Keratinocyte (primary cell): ENCODE measurements around the gene MMP24OS. TPM values are rescaled to one million over a fixed set of nuclear protein-coding genes. Genes with fewer than 3 reads are reported as not detected.

Experiments
- DNase-seq: peaks from one replicate; pipeline ENCODE4 v3.0.0-alpha.2; 2011; ENCODE audit warnings: low read depth, missing footprints, low spot score
- FAIRE-seq: peaks from 2 replicates; lab custom pipeline; 2011; peaks lifted over from hg19 to GRCh38; lab: Jason Lieb, UNC
- H2AFZ ChIP-seq: 2 replicates; pipeline ENCODE4 v1.6.0; 2012; ENCODE audit warnings: low read length, control low read depth, inconsistent platforms; ENCODE audit not compliant: control insufficient read depth
- H3K27ac ChIP-seq: 2 replicates; pipeline ENCODE4 v1.5.1; 2011; ENCODE audit warnings: low read length; ENCODE audit not compliant: control insufficient read depth, insufficient read depth
- H3K27me3 ChIP-seq: 3 replicates; pipeline ENCODE4 v1.6.0; 2011; ENCODE audit warnings: low read length; ENCODE audit not compliant: control insufficient read depth, insufficient read depth; ENCODE audit errors: extremely low read depth
- H3K36me3 ChIP-seq, 2 experiments: 2 replicates in 1 of 2; 3 replicates in 1 of 2; pipeline ENCODE4 v1.5.1; 2011; ENCODE audit warnings: low read length in 2 of 2, mild to moderate bottlenecking in 1 of 2; ENCODE audit not compliant: control insufficient read depth in 2 of 2, insufficient read depth in 2 of 2; ENCODE audit errors: extremely low read depth in 1 of 2
- H3K4me1 ChIP-seq: 3 replicates; pipeline ENCODE4 v1.5.1; 2011; ENCODE audit warnings: low read length; ENCODE audit not compliant: control insufficient read depth, insufficient read depth; ENCODE audit errors: extremely low read depth
- H3K4me2 ChIP-seq: 3 replicates; pipeline ENCODE4 v1.6.0; 2011; ENCODE audit warnings: low read depth, low read length; ENCODE audit not compliant: control insufficient read depth, insufficient read depth; ENCODE audit errors: extremely low read depth
- H3K4me3 ChIP-seq, 3 experiments: fragments of 200-600 bp in 1 of 3; sonication (generic) in 1 of 3; 2 replicates in 2 of 3; 3 replicates in 1 of 3; pipeline ENCODE4 v1.5.1; 2011 to 2016; ENCODE audit warnings: low read length in 3 of 3, mild to moderate bottlenecking in 3 of 3, control low read depth in 2 of 3, inconsistent platforms in 1 of 3, low read depth in 1 of 3, mixed read lengths in 1 of 3, mixed run types in 1 of 3, moderate library complexity in 1 of 3; ENCODE audit not compliant: control insufficient read depth in 2 of 3, insufficient read depth in 2 of 3; ENCODE audit errors: extremely low read depth in 1 of 3
- H3K79me2 ChIP-seq: 2 replicates; pipeline ENCODE4 v1.6.0; 2012; ENCODE audit warnings: low read length; ENCODE audit not compliant: control insufficient read depth, insufficient read depth
- H3K9ac ChIP-seq: 3 replicates; pipeline ENCODE4 v1.6.0; 2011; ENCODE audit warnings: low read length; ENCODE audit not compliant: control insufficient read depth, insufficient read depth; ENCODE audit errors: extremely low read depth
- H3K9me1 ChIP-seq: 3 replicates; pipeline ENCODE4 v1.6.0; 2011; ENCODE audit warnings: low read length; ENCODE audit not compliant: control insufficient read depth, insufficient read depth; ENCODE audit errors: extremely low read depth
- H3K9me3 ChIP-seq: 2 replicates; pipeline ENCODE4 v1.5.1; 2012; ENCODE audit warnings: low read depth, low read length; ENCODE audit not compliant: control insufficient read depth
- H4K20me1 ChIP-seq: 3 replicates; pipeline ENCODE4 v1.6.0; 2011; ENCODE audit warnings: low read length; ENCODE audit not compliant: control insufficient read depth, insufficient read depth; ENCODE audit errors: extremely low read depth
- EZH2 ChIP-seq: IDR thresholded peaks from one replicate; pipeline ENCODE4 v1.6.1; 2012; ENCODE audit warnings: inconsistent platforms, mild to moderate bottlenecking, low read length, moderate library complexity
- dilution Hi-C: fragments of 300-500 bp; cut with MboI; formaldehyde crosslinking; loops from one replicate; pipeline ENCODE4 v1.7.0; 2020; ENCODE audit warnings: low sequenced_read_pairs; ENCODE audit not compliant: extremely low pct_ligation_motif_present
- polyA plus RNA-seq, 5 experiments: library from polyadenylated mRNA; depleted of rRNA in 3 of 5; stranded (reverse) in 3 of 5; stranded (forward) in 1 of 5; unstranded in 1 of 5; fragments of >200 nt; gene quantifications; 1 replicate in 1 of 5; 2 replicates in 3 of 5; 3 replicates in 1 of 5; pipeline versions ENCODE4 v1.2.1 to v1.2.3, GENCODE V29; 2011 to 2012; ENCODE audit warnings: missing spikeins in 2 of 5, low read depth in 1 of 5, low replicate concordance in 1 of 5
- TF ChIP-seq, protein P1 (sequence below), 3 experiments: IDR thresholded peaks in 1 of 3; conservative IDR thresholded peaks in 1 of 3; optimal IDR thresholded peaks in 1 of 3; 2 replicates in 2 of 3; 3 replicates in 1 of 3; pipeline versions ENCODE3 to v1.5.1; 2011; ENCODE audit warnings: low read length in 3 of 3, mild to moderate bottlenecking in 3 of 3, moderate library complexity in 2 of 3, control low read depth in 1 of 3, inconsistent platforms in 1 of 3; ENCODE audit not compliant: insufficient read depth in 2 of 3; ENCODE audit errors: extremely low read depth in 1 of 3

The MMP24OS gene
- polyA plus RNA-seq, 1 donor (not counting 4 experiments of a cell fraction or from before 2014, with no cell fraction given), result 19.5 TPM

DNA sequence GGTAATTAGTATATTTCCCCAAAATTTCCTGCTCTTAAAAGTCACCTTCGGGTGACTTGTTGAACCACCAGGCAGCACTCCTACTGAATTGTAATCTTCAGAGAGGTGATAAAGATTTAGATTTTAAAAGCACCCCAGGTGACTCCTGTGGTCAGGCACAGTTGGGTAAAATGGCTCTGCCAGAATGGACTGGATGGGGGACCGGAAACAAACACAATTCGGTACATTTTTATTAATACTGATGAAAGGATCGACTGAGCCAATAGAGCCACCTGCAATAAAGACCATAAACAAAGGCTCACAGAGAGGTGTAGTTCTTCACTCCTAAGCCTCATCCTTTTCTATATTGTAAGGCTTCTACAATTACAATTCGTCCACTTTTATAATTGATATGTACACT, 33.9 kb upstream of the MMP24OS start:
- no peak for TF ChIP-seq EZH2
- TF ChIP-seq, protein P1, sequence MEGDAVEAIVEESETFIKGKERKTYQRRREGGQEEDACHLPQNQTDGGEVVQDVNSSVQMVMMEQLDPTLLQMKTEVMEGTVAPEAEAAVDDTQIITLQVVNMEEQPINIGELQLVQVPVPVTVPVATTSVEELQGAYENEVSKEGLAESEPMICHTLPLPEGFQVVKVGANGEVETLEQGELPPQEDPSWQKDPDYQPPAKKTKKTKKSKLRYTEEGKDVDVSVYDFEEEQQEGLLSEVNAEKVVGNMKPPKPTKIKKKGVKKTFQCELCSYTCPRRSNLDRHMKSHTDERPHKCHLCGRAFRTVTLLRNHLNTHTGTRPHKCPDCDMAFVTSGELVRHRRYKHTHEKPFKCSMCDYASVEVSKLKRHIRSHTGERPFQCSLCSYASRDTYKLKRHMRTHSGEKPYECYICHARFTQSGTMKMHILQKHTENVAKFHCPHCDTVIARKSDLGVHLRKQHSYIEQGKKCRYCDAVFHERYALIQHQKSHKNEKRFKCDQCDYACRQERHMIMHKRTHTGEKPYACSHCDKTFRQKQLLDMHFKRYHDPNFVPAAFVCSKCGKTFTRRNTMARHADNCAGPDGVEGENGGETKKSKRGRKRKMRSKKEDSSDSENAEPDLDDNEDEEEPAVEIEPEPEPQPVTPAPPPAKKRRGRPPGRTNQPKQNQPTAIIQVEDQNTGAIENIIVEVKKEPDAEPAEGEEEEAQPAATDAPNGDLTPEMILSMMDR (optimal IDR thresholded peaks at IDR 0.05 in 1 of 3, IDR thresholded peaks at IDR 0.05 in 1 of 3, conservative IDR thresholded peaks at IDR 0.05 in 1 of 3; ENCODE audit: extremely low read depth in 1 of 3, insufficient read depth in 2 of 3, low read length in 3 of 3), result no peak
- Histone ChIP-seq H4K20me1 (no peaks in the 10 kb centered on the region), H3K79me2 (no peaks in the 10 kb centered on the region), H3K27me3 (no peaks in the 10 kb centered on the region), H3K27ac (peak overlapping the region; percentile 74), H3K4me2 (peak overlapping the region; percentile 43), H3K36me3 (peaks cover 0 to 6% of the 10 kb centered on the region in 2 experiments), H3K9me1 (no peaks in the 10 kb centered on the region), H3K9me3 (no peaks in the 10 kb centered on the region), H3K4me1 (peaks cover 69% of the 10 kb centered on the region), H2AFZ (no peak overlapping the region), H3K4me3 (no peak overlapping the region), H3K9ac (peak overlapping the region; percentile 38)
- no peak for FAIRE-seq
- dilution Hi-C loops, result no loop called here
- no peak for DNase-seq

DNA sequence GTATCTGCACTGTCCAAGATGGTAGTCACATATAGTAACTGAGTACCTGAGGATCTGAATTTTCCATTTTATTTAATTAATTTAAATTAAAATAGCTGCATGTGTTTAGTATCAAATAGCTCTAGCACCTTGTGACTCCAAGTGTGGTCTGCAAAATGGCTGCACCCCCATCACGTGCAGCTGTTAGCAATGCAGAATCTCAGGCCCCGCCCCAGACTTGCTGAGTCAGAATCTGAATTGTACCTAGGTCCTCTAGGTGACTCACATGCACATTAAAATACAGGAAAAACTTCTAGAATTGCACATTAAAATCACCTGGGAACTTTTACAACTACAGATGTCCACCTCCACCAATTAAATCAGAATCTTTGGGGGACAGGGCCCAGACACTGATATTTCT, 33.5 kb upstream of the MMP24OS start:
- Histone ChIP-seq H3K4me3 (no peak overlapping the region), H3K27me3 (no peaks in the 10 kb centered on the region), H3K9ac (peak overlapping the region; percentile 38), H3K79me2 (no peaks in the 10 kb centered on the region), H3K9me1 (no peaks in the 10 kb centered on the region), H3K27ac (peak overlapping the region; percentile 74), H3K4me2 (peak overlapping the region; percentile 43), H3K9me3 (no peaks in the 10 kb centered on the region), H3K4me1 (peaks cover 73% of the 10 kb centered on the region), H4K20me1 (no peaks in the 10 kb centered on the region), H3K36me3 (peaks cover 0 to 10% of the 10 kb centered on the region in 2 experiments), H2AFZ (no peak overlapping the region)
- dilution Hi-C loops, result no loop called here
- TF ChIP-seq, protein P1 (optimal IDR thresholded peaks at IDR 0.05 in 1 of 3, IDR thresholded peaks at IDR 0.05 in 1 of 3, conservative IDR thresholded peaks at IDR 0.05 in 1 of 3; ENCODE audit: extremely low read depth in 1 of 3, insufficient read depth in 2 of 3, low read length in 3 of 3), result no peak
- TF ChIP-seq EZH2, result no peak
- no peak for FAIRE-seq
- no peak for DNase-seq
